Limb (tissue), 2 donors: ENCODE data around the gene RNASE4.

Experiments used
- DNase-seq, 2 donors: peaks; one replicate each; pipeline ENCODE4 v3.0.0-alpha.2; 2016; ENCODE audit errors: extremely low spot score in 2 of 2

Gene RNASE4

GRCh38 chr14:20675669-20676068 lies 8.7 kb upstream of the RNASE4 start:
- no peak for DNase-seq

- DNase-seq = no peak
Observed at GRCh38 chr14:20676072-20676471, 8.3 kb upstream of the RNASE4 start.

- no peak for DNase-seq
Observed at GRCh38 chr14:20679907-20680306, 4.5 kb upstream of the RNASE4 start.

- no peak for DNase-seq
Observed at GRCh38 chr14:20680363-20680762, 4.0 kb upstream of the RNASE4 start.

- no peak for DNase-seq
Observed at GRCh38 chr14:20680843-20681347, 3.5 kb upstream of the RNASE4 start.

- DNase-seq = peak; percentile 89 to 94
Observed at GRCh38 chr14:20681348-20682126, 2.8 kb upstream of the RNASE4 start.

GRCh38 chr14:20682127-20682434 lies 2.3 kb upstream of the RNASE4 start:
- DNase-seq = no peak

- peak; percentile 92 to 97 for DNase-seq
Observed at GRCh38 chr14:20682435-20683124, 1.8 kb upstream of the RNASE4 start.

GRCh38 chr14:20683125-20683890 lies 1.1 kb upstream of the RNASE4 start:
- peak; percentile 87 to 94 for DNase-seq

GRCh38 chr14:20684662-20685456 lies 499 bp downstream of the RNASE4 start:
- no peak for DNase-seq

GRCh38 chr14:20686386-20687143 lies 2.2 kb downstream of the RNASE4 start:
- no peak for DNase-seq

GRCh38 chr14:20687362-20688166 lies 3.2 kb downstream of the RNASE4 start:
- no peak for DNase-seq

- no peak for DNase-seq
Observed at GRCh38 chr14:20688167-20688839, 3.9 kb downstream of the RNASE4 start, which contains the start of gene ANG. ANG (plus strand) TSS chr14:20688764; CDS start chr14:20693565, 4,801 bp downstream.

- peak; percentile 51 to 82 for DNase-seq
Observed at GRCh38 chr14:20690848-20691640, 6.7 kb downstream of the RNASE4 start.

- no peak for DNase-seq
Observed at GRCh38 chr14:20692116-20692751, 7.9 kb downstream of the RNASE4 start.

- DNase-seq = no peak
Observed at GRCh38 chr14:20696764-20697163, 12.4 kb downstream of the RNASE4 start.

GRCh38 chr14:20697273-20698017 lies 13.1 kb downstream of the RNASE4 start:
- DNase-seq = peak; percentile 63 to 77
